ENCODE results near the gene TLE3. TPM values are rescaled to one million over a fixed set of nuclear protein-coding genes. Genes with fewer than 3 reads are reported as not detected.

The TLE3 gene
- total and polyA plus RNA-seq, 2 experiments from 2014 or later = 21.2 to 45.9 TPM

- WGBS (ENCODE audit: low lambda C conversion rate, missing lambda C conversion rate) = 71% methylated on average over 5 of the region's 5 CpGs
- no peak for TF ChIP-seq EZH2 (IDR thresholded peaks at IDR 0.05; ENCODE audit: borderline replicate concordance)
- TF ChIP-seq CTCF (IDR thresholded peaks at IDR 0.05; ENCODE audit: poor library complexity) = no peak
- TF ChIP-seq EZH2phosphoT487 (IDR thresholded peaks at IDR 0.05; ENCODE audit: low read depth, severe bottlenecking, unreplicated experiment) = no peak
- no peaks in the 10 kb centered on the region for H3K36me3 ChIP-seq (replicated peaks; ENCODE audit: insufficient read depth, low read depth)
- H3K9me2 ChIP-seq (replicated peaks; ENCODE audit: insufficient read depth) = no peaks in the 10 kb centered on the region
- no peak overlapping the region for H2AFZ ChIP-seq
- H3K79me2 ChIP-seq = peaks cover 32% of the 10 kb centered on the region
- no peaks in the 10 kb centered on the region for H3K9me3 ChIP-seq (ENCODE audit: low read depth)
- H3K4me3 ChIP-seq = no peak overlapping the region
- no peak overlapping the region for H3K27ac ChIP-seq
- no peak overlapping the region for H3K4me2 ChIP-seq
- peaks cover 54% of the 10 kb centered on the region for H4K20me1 ChIP-seq (ENCODE audit: insufficient read depth, poor library complexity, severe bottlenecking)
- H3K27me3 ChIP-seq = no peaks in the 10 kb centered on the region
- no peak for DNase-seq (ENCODE audit: low spot score)
- peaks cover 26% of the 10 kb centered on the region for H3K4me1 ChIP-seq (ENCODE audit: insufficient read depth)
These were observed 31.3 kb downstream of the TLE3 start for GRCh38 chr15:70066447-70066846.

GRCh38 chr15:70066004-70066403 lies 31.7 kb downstream of the TLE3 start:
- peaks cover 26% of the 10 kb centered on the region for H3K4me1 ChIP-seq (ENCODE audit: insufficient read depth)
- no peaks in the 10 kb centered on the region for H3K9me2 ChIP-seq (replicated peaks; ENCODE audit: insufficient read depth)
- no peaks in the 10 kb centered on the region for H3K36me3 ChIP-seq (replicated peaks; ENCODE audit: insufficient read depth, low read depth)
- peaks cover 27% of the 10 kb centered on the region for H3K79me2 ChIP-seq
- H2AFZ ChIP-seq = no peak overlapping the region
- TF ChIP-seq EZH2 (IDR thresholded peaks at IDR 0.05; ENCODE audit: borderline replicate concordance) (no peak), EZH2phosphoT487 (IDR thresholded peaks at IDR 0.05; ENCODE audit: low read depth, severe bottlenecking, unreplicated experiment) (no peak), CTCF (IDR thresholded peaks at IDR 0.05; ENCODE audit: poor library complexity) (no peak)
- peaks cover 54% of the 10 kb centered on the region for H4K20me1 ChIP-seq (ENCODE audit: insufficient read depth, poor library complexity, severe bottlenecking)
- WGBS (ENCODE audit: low lambda C conversion rate, missing lambda C conversion rate) = 93% methylated on average over 12 of the region's 12 CpGs
- no peaks in the 10 kb centered on the region for H3K27me3 ChIP-seq
- H3K4me3 ChIP-seq = no peak overlapping the region
- no peak overlapping the region for H3K4me2 ChIP-seq
- no peak for DNase-seq (ENCODE audit: low spot score)
- H3K9me3 ChIP-seq (ENCODE audit: low read depth) = no peaks in the 10 kb centered on the region
- no peak overlapping the region for H3K27ac ChIP-seq

- peaks cover 26% of the 10 kb centered on the region for H3K4me1 ChIP-seq (ENCODE audit: insufficient read depth)
- H3K79me2 ChIP-seq = peaks cover 23% of the 10 kb centered on the region
- H3K4me2 ChIP-seq = no peak overlapping the region
- peaks cover 52% of the 10 kb centered on the region for H4K20me1 ChIP-seq (ENCODE audit: insufficient read depth, poor library complexity, severe bottlenecking)
- H3K4me3 ChIP-seq = no peak overlapping the region
- H3K27ac ChIP-seq = no peak overlapping the region
- DNase-seq (ENCODE audit: low spot score) = no peak
- H3K9me3 ChIP-seq (ENCODE audit: low read depth) = no peaks in the 10 kb centered on the region
- TF ChIP-seq CTCF (IDR thresholded peaks at IDR 0.05; ENCODE audit: poor library complexity) = no peak
- no peak for TF ChIP-seq EZH2phosphoT487 (IDR thresholded peaks at IDR 0.05; ENCODE audit: low read depth, severe bottlenecking, unreplicated experiment)
- TF ChIP-seq EZH2 (IDR thresholded peaks at IDR 0.05; ENCODE audit: borderline replicate concordance) = no peak
- WGBS (ENCODE audit: low lambda C conversion rate, missing lambda C conversion rate) = 91% methylated on average over 6 of the region's 6 CpGs
- no peak overlapping the region for H2AFZ ChIP-seq
- no peaks in the 10 kb centered on the region for H3K36me3 ChIP-seq (replicated peaks; ENCODE audit: insufficient read depth, low read depth)
- no peaks in the 10 kb centered on the region for H3K9me2 ChIP-seq (replicated peaks; ENCODE audit: insufficient read depth)
- no peaks in the 10 kb centered on the region for H3K27me3 ChIP-seq
These were observed 32.6 kb downstream of the TLE3 start for GRCh38 chr15:70065006-70065722.

All from hepatocyte (in vitro differentiated cells).